Mucosa of rectum (tissue), 2 donors: ENCODE data around the gene CREB5.

Source experiments
- H3K27ac ChIP-seq, 2 donors: one replicate each; pipeline ENCODE4 v1.7.0; 2013; ENCODE audit warnings: inconsistent platforms in 2 of 2, low read depth in 2 of 2, low read length in 2 of 2
- H3K27me3 ChIP-seq, 2 donors: one replicate each; pipeline ENCODE4 v1.7.0; 2013; ENCODE audit warnings: low read length in 2 of 2; ENCODE audit not compliant: control insufficient read depth in 2 of 2, insufficient read depth in 2 of 2
- H3K36me3 ChIP-seq, 2 donors: one replicate each; pipeline ENCODE4 v1.7.0; 2013; ENCODE audit warnings: low read length in 2 of 2; ENCODE audit not compliant: control insufficient read depth in 2 of 2, insufficient read depth in 2 of 2
- H3K4me1 ChIP-seq, 2 donors: one replicate each; pipeline ENCODE4 v1.7.0; 2013; ENCODE audit warnings: low read length in 2 of 2, mild to moderate bottlenecking in 1 of 2; ENCODE audit not compliant: control insufficient read depth in 2 of 2, insufficient read depth in 2 of 2
- H3K4me3 ChIP-seq, 2 donors: one replicate each; pipeline ENCODE4 v1.7.0; 2013; ENCODE audit warnings: low read length in 2 of 2
- H3K9ac ChIP-seq, 2 donors: one replicate each; pipeline ENCODE4 v1.7.0; 2013; ENCODE audit warnings: low read length in 2 of 2, low read depth in 1 of 2, mild to moderate bottlenecking in 1 of 2
- H3K9me3 ChIP-seq, 2 donors: one replicate each; pipeline ENCODE4 v1.7.0; 2013; ENCODE audit warnings: low read length in 2 of 2; ENCODE audit not compliant: control insufficient read depth in 2 of 2
- donor health status: healthy.
- donor health status: Normal muscosa, but diverticular disease.

CREB5 gene

DNA sequence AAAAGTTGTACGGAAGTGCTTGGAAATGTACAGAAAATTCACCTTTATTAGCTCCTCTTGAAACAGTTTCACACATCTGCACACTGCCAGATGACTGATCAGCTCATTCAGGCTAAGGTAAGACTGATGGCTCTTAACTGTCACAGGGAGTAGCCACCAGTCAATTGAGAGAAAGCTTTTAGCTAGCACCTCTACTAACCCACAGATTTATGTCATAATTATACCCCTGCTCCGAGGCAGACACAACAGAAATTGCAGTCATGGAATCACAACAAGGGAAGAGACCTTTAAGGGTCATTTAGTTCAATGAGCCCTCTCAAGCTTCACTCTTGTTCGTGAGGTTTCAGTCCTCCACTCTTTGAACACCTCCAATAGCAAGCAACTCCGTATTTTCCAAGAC, 310.4 kb downstream of the CREB5 start:
- H3K36me3 ChIP-seq, result no peaks in the 10 kb centered on the region
- H3K9ac ChIP-seq, result no peak overlapping the region
- H3K4me1 ChIP-seq, result peaks cover 0 to 4% of the 10 kb centered on the region in 2 donors
- no peaks in the 10 kb centered on the region for H3K9me3 ChIP-seq
- no peak overlapping the region for H3K4me3 ChIP-seq
- no peaks in the 10 kb centered on the region for H3K27me3 ChIP-seq
- H3K27ac ChIP-seq, result no peak overlapping the region

DNA sequence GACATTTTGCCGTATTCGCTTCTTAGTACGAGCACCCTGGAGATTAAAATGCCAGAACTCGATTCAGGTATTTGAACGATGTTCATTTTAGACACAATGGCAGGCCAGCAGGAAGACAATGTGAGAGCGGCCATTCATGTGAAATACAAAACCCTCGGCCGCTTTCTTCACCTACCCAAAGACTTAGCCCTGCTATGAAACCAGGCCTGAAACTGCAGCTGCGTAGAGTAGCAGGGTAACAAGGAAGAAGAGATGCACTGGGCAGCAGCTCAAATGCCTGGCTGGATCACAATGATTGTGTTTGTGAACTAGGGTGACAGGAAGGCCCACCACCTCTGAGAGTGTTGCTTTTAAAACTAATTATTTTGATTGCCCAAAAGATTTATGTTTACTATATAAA, 311.0 kb downstream of the CREB5 start:
- Histone ChIP-seq H3K9me3 (no peaks in the 10 kb centered on the region), H3K27me3 (no peaks in the 10 kb centered on the region), H3K27ac (no peak overlapping the region), H3K36me3 (no peaks in the 10 kb centered on the region), H3K4me3 (no peak overlapping the region), H3K9ac (no peak overlapping the region), H3K4me1 (no peaks in the 10 kb centered on the region)

DNA sequence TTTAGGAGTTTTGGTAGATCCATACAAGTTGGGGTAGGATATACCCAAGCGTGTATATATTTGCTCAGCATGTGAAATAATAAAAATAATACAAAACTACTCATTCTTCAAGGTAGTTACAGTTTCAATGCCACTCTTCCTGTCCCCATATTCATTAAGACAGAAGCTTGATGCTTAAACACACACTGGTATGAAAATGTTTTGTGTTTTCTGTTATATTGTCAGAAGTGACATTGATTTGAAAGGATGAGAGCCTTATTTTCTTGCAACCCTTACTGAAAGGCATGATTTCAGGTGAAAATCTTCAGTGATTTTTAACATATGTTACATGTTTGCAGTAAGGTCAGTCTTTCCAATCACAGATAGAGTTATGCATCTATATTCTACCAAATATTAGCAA, 312.2 kb downstream of the CREB5 start:
- Histone ChIP-seq H3K27ac (no peak overlapping the region), H3K9ac (no peak overlapping the region), H3K9me3 (no peaks in the 10 kb centered on the region), H3K36me3 (no peaks in the 10 kb centered on the region), H3K4me3 (no peak overlapping the region), H3K4me1 (peaks cover 0 to 2% of the 10 kb centered on the region in 2 donors), H3K27me3 (no peaks in the 10 kb centered on the region)

DNA sequence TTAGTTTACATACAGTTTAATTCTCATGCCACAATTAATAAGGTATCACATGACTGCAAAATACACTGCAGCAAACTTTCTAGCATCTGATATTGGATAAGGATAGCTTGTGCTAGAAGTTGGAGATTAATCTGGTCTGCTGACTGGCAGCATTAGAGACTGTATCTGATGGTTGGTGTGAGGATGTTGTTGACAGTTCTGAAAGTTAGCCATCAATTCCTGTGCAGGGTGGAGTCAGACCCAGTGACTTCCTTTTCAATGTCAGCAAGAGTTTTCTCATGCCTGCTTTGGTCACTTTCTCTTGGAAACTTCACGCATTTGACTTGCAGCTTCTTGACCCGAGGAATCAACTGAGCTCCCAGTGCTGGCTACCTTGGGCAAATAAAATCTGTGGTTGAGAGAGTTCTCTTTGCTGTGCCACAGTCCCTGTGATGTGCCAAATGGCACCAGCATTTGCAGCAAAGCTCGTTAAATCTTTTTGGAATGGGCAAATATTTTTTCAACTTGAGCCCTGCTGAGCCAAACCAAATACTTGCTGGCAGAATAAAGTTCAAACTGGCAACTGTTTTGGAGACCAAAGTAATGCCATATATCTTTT, 312.8 kb downstream of the CREB5 start:
- no peaks in the 10 kb centered on the region for H3K27me3 ChIP-seq
- H3K4me1 ChIP-seq, result peaks cover 0 to 2% of the 10 kb centered on the region in 2 donors
- H3K4me3 ChIP-seq, result no peak overlapping the region
- H3K9me3 ChIP-seq, result no peaks in the 10 kb centered on the region
- H3K9ac ChIP-seq, result no peak overlapping the region
- no peak overlapping the region for H3K27ac ChIP-seq
- H3K36me3 ChIP-seq, result no peaks in the 10 kb centered on the region

DNA sequence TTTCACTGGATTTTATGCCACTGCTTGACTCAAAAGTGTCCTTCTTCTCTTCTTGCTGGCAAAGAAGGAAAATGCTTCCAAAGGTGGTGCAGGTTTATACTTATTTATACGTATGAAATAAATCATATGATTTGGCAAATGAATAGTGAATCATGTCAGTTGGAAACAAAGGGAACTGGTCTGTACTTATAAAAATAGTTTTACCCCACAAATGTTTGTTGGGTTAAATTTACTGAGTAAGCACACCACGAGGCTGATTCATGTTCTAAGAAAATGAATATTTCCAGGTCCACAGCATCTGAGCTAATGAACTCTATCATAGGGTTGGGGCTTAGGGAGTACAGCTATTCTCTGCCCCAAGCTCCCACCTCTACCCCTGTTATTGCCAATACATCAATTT, 313.6 kb downstream of the CREB5 start:
- no peaks in the 10 kb centered on the region for H3K9me3 ChIP-seq
- H3K27ac ChIP-seq, result no peak overlapping the region
- peaks cover 0 to 2% of the 10 kb centered on the region in 2 donors for H3K4me1 ChIP-seq
- H3K4me3 ChIP-seq, result no peak overlapping the region
- no peaks in the 10 kb centered on the region for H3K36me3 ChIP-seq
- no peak overlapping the region for H3K9ac ChIP-seq
- no peaks in the 10 kb centered on the region for H3K27me3 ChIP-seq

DNA sequence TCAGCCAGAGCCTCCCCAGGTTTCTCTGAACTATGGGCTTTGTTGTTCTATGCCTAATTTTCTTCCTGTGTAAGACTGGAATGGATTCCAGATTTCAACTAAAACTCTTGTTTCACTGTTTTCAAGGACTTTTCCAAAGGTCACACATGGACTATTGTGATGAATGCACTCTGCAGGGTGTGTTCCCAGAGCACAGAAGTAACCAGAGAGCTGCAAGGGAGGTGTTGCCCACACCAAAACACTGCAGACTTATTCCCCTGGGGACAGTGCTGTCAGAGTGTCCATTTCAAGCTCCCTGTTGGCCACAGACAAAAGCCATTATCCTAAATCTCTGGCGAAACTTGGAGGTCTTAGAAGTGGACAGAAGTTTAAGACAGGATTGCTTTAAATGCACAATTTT, 314.2 kb downstream of the CREB5 start:
- no peak overlapping the region for H3K9ac ChIP-seq

DNA sequence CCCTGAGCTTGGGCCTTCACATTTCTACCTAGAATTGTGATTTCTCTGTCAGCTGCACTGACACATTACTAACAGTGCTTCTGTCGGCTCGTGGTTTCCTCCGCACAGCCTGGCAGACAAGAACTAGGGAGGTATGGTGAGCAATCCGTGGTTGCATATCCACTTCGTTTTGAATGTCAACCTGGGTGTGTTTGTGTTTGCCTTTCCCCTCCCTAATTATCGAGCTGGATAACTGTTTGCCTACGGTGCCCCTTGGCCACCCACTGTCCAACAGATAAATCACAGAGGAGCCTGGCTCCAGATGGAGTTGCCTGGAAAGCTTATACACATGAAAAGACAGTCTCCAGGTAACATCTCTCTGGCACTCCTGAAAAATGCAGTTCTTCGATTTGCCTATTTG, 317.0 kb downstream of the CREB5 start:
- Histone ChIP-seq H3K4me1 (peaks cover 0 to 2% of the 10 kb centered on the region in 2 donors), H3K9ac (no peak overlapping the region), H3K9me3 (no peaks in the 10 kb centered on the region), H3K27ac (no peak overlapping the region), H3K27me3 (no peaks in the 10 kb centered on the region), H3K36me3 (no peaks in the 10 kb centered on the region), H3K4me3 (no peak overlapping the region)

More for the DNA sequence above, 314.2 kb downstream of the CREB5 start:
- Histone ChIP-seq H3K4me1 (peaks cover 0 to 2% of the 10 kb centered on the region in 2 donors), H3K27ac (no peak overlapping the region), H3K4me3 (no peak overlapping the region), H3K27me3 (no peaks in the 10 kb centered on the region), H3K9me3 (no peaks in the 10 kb centered on the region), H3K36me3 (no peaks in the 10 kb centered on the region)

DNA sequence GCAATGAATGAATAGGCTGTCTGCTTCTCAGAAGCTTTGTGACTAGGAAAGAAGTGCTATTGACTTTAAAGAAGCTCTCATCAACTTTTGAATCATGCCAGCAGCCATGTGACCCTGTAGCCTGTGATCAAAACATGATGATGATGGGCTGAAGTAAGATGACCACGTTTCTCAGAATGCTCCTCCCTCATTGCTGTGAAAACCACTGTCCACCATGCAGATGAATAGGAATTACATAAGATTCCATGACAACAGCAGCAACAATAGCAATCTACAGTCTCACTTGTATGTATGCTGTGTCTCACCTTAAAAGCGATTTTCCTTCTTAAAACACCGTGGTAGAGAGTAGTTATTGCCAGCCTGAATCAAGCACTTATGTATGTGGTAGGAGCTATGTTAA, 317.4 kb downstream of the CREB5 start:
- H3K4me3 ChIP-seq, result no peak overlapping the region
- no peak overlapping the region for H3K9ac ChIP-seq
- peaks cover 0 to 2% of the 10 kb centered on the region in 2 donors for H3K4me1 ChIP-seq
- H3K27ac ChIP-seq, result no peak overlapping the region
- H3K36me3 ChIP-seq, result no peaks in the 10 kb centered on the region
- H3K9me3 ChIP-seq, result no peaks in the 10 kb centered on the region
- no peaks in the 10 kb centered on the region for H3K27me3 ChIP-seq

DNA sequence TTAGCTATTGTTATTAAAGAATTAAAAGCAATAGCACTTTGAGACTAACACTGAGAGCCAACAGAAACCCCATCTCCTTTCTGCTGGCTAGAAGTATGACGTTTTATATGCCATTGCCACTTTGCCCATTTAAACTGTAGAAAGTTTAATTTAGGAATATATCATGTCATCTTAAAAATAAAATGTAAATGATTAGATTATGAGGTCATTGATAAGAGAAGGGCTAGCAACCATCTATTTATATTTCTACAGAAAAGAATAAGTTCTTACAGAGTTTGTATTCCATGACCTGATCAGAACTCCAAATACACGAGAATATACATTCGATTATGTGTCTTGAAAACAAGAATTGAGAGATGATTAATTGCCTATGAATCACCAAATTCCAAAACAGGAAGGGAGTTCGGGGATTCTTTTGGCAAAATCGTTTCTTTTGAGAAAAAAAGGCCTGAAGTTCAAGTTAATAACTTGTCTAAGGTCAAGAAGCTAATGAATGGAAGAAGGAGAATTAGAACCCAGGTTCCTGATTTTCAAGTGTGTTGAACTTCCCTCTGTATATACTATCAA, 318.9 kb downstream of the CREB5 start:
- H3K4me3 ChIP-seq, result no peak overlapping the region
- no peaks in the 10 kb centered on the region for H3K9me3 ChIP-seq
- H3K9ac ChIP-seq, result no peak overlapping the region
- H3K27ac ChIP-seq, result no peak overlapping the region
- no peaks in the 10 kb centered on the region for H3K27me3 ChIP-seq
- no peaks in the 10 kb centered on the region for H3K36me3 ChIP-seq
- peaks cover 0 to 2% of the 10 kb centered on the region in 2 donors for H3K4me1 ChIP-seq

DNA sequence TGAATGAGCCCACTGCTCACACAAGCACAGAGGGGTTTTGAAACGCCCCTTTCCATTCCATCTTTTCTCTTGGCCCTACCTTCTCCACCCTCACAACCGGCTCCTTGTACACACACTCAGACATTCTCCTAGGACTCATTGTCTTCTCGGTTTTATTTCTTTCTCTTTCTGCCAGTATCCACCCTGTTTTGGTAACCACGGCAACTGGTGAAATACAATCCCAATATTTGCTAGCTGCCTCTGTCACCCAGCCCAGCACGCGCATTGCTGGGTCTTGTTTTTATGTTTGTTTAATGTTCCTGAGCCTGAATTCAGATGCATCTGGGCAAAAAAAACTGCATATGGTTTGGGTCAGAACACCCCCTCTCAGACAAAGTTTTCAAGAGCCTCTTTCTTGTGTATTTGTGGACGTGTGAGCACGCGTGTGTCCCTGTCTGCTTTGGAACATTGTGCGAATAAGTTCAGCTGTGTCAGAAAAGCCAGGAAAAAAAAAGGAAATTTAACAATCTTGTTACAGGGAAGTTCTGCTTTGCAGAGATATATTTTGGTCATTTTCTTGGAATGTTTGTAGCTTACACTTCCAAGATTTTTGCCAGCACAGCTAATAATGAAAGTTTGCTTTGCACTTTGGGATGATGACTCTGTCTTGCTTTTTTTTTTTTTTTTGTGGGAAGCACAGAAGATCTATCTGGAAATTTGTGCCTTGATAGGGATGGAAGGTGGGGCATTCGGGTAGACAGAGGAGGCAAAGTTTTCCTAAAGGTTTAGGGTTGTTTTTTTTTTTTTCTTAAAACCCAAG, 320.0 kb downstream of the CREB5 start:
- H3K4me1 ChIP-seq, result peaks cover 0 to 2% of the 10 kb centered on the region in 2 donors
- peak overlapping the region; percentile 25 to 33 for H3K27ac ChIP-seq
- peak overlapping the region in 1 of 2 donors; percentile 0 for H3K4me3 ChIP-seq
- no peak overlapping the region for H3K9ac ChIP-seq
- H3K36me3 ChIP-seq, result no peaks in the 10 kb centered on the region
- H3K9me3 ChIP-seq, result no peaks in the 10 kb centered on the region
- no peaks in the 10 kb centered on the region for H3K27me3 ChIP-seq
